ACC112 (cell line): Measurements from ENCODE around the gene C3orf52.

Experiments used
- H2AFZ ChIP-seq: fragments of 200-600 bp; sonication (generic); one replicate; pipeline ENCODE4 v1.6.0; 2017; ENCODE audit warnings: antibody characterized with exemption, low read length; ENCODE audit not compliant: unreplicated experiment
- H3K27ac ChIP-seq: fragments of 200-600 bp; sonication (generic); 2 replicates; pipeline ENCODE4 v1.5.1; 2014; ENCODE audit warnings: low read depth, mild to moderate bottlenecking, antibody characterized with exemption, low read length, moderate library complexity
- H3K27me3 ChIP-seq: fragments of 200-600 bp; sonication (generic); 2 replicates; pipeline ENCODE4 v1.6.1; 2014; ENCODE audit warnings: mild to moderate bottlenecking, antibody characterized with exemption, low read length, moderate library complexity, mixed read lengths; ENCODE audit not compliant: insufficient read depth
- H3K36me3 ChIP-seq: fragments of 200-600 bp; sonication (generic); 2 replicates; pipeline ENCODE4 v1.6.1; 2016; ENCODE audit warnings: mild to moderate bottlenecking, antibody characterized with exemption, low read length, moderate library complexity, mixed read lengths; ENCODE audit not compliant: insufficient read depth
- H3K4me1 ChIP-seq: fragments of 200-600 bp; sonication (generic); one replicate; pipeline ENCODE4 v1.6.1; 2016; ENCODE audit warnings: low read length, mixed read lengths; ENCODE audit not compliant: insufficient read depth, unreplicated experiment, control insufficient read depth
- H3K4me3 ChIP-seq: fragments of 200-600 bp; sonication (generic); 2 replicates; pipeline ENCODE4 v1.5.1; 2014; ENCODE audit warnings: mild to moderate bottlenecking, low read depth, low read length
- H3K79me2 ChIP-seq: fragments of 200-600 bp; sonication (generic); one replicate; pipeline ENCODE4 v1.6.0; 2016; ENCODE audit warnings: low read length; ENCODE audit not compliant: control insufficient read depth, unreplicated experiment, insufficient read depth

C3orf52 gene

DNA sequence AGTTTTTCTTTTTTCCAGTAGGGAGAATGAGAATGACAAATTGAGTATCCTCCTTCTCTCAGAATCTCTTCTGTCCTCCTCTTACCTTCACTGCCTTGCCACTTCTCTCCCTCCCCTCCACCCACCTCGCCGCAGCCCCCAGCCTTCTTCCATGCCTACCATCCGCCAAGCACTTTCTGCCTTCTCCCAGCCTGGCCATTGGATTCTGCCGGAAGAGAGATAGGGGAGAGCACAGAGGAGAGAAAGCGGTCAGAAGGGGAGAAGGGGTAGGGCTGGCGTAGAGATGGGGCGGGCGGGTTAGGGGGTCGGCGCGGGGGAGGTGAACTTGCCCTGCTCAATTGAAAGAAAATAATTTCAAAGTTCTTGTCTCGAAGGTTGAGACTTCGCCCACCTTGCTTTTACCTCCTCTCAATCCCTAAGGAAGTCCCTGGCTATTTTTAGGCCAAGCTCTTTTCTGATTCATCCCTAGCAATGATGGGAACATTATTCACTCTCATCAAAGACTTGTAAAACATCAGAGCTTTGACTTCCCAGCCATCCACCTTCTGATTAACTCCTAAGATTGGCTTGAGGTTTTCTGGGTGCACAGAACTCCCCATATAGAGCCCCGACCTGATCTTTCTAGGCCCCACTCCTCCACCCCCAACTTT lies 811 bp downstream of the C3orf52 start:
- H3K4me3 ChIP-seq, result peak overlapping the region; percentile 83
- H3K27ac ChIP-seq, result peak overlapping the region; percentile 39; the same call in 1 of the 2 replicates
- H2AFZ ChIP-seq, result peak overlapping the region; percentile 78
- no peaks in the 10 kb centered on the region for H3K36me3 ChIP-seq
- peaks cover 14% of the 10 kb centered on the region for H3K4me1 ChIP-seq
- H3K79me2 ChIP-seq, result peaks cover 13% of the 10 kb centered on the region
- no peaks in the 10 kb centered on the region for H3K27me3 ChIP-seq

DNA sequence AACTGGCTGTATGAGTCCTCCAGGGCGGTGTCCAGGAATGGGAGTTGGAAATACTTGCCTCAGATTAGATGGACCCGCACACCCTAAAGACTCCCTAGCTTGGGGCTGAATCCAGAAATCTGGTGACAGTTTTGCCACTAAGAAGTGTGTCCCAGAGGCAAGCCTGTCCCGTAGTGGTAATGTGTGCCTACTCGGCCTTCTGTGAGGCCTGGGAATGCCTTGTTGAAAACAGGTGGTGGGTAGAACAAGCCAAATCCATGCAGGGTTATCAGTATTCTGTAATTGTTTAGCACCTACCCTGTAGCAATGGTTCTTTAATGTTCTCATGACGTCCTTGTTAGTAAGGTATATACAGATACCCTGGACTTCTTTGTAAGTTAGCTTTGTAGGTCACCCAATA lies 1.6 kb downstream of the C3orf52 start:
- Histone ChIP-seq H3K4me3 (peak overlapping the region; percentile 83; the same call in 1 of the 2 replicates), H3K27me3 (no peaks in the 10 kb centered on the region), H3K36me3 (no peaks in the 10 kb centered on the region), H3K79me2 (peaks cover 15% of the 10 kb centered on the region), H2AFZ (no peak overlapping the region), H3K27ac (no peak overlapping the region), H3K4me1 (peaks cover 20% of the 10 kb centered on the region)

DNA sequence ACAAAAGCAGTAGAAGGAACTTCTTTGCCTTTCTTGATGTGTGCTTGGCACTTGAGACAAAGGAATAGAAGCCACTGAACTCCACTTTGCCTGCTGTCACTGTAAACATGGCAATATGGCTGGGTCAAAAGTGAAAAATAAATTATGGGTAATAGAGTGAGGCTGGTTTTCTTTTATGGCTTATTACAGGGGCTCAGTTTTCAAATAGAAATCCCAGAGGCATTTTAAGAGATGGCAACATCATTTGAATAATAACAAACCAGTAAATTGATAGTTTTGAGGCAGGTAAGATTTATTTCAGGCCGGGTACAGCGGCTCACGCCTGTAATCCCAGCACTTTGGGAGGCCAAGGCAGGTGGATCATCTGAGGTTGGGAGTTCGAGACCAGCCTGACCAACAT lies 2.8 kb downstream of the C3orf52 start:
- H3K79me2 ChIP-seq, result peaks cover 15% of the 10 kb centered on the region
- no peak overlapping the region for H2AFZ ChIP-seq
- H3K27ac ChIP-seq, result no peak overlapping the region
- H3K27me3 ChIP-seq, result no peaks in the 10 kb centered on the region
- H3K36me3 ChIP-seq, result no peaks in the 10 kb centered on the region
- H3K4me3 ChIP-seq, result no peak overlapping the region
- peaks cover 25% of the 10 kb centered on the region for H3K4me1 ChIP-seq

DNA sequence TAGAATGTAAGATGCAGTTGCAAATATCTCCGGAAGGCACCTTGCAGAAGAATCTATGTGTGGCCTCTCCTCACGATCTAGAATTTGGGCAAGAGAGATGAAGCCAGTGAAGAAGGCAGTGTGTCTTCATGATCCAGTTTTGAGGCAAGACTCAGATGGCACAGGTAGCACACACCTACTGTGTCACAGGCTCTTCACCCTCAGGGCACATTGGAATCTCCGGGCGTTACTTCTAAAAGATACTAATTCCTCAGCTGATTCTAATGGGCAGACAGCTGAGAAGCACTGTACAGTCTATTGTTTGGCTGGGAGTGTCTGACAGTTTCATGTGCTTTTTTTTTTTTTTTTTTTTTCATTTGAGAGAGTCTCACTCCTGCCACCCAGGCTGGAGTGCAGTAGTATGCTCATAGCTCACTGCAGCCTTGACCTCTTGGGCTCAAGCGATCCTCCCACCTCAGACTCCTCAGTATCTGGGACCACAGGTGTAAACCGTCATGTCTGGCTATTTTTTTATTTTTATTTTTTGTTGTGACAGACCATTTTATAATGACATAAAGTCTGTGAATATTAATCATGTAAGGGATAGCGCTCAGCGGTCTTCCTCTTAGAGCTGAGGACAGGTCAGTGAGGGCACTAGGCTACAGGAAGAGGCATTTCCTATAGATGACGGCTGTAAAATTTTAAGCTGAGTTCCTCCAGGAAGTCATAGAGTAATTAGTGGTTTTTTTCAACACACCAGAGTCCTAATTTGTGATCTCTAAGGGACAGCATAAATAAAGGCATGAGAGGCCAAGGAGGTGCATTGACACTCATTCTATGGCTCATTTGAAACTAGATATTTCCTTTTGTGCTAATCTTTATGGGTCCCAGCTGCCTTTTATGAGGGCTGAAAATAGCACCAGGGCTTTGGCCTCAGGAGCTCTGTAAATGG lies 4.0 kb downstream of the C3orf52 start:
- no peak overlapping the region for H2AFZ ChIP-seq
- H3K36me3 ChIP-seq, result 0 out of 2 replicates have a peak, but pooled peaks cover 5% of the 10 kb centered on the region
- peaks cover 15% of the 10 kb centered on the region for H3K79me2 ChIP-seq
- H3K4me1 ChIP-seq, result peaks cover 25% of the 10 kb centered on the region
- no peak overlapping the region for H3K4me3 ChIP-seq
- H3K27ac ChIP-seq, result no peak overlapping the region
- no peaks in the 10 kb centered on the region for H3K27me3 ChIP-seq

DNA sequence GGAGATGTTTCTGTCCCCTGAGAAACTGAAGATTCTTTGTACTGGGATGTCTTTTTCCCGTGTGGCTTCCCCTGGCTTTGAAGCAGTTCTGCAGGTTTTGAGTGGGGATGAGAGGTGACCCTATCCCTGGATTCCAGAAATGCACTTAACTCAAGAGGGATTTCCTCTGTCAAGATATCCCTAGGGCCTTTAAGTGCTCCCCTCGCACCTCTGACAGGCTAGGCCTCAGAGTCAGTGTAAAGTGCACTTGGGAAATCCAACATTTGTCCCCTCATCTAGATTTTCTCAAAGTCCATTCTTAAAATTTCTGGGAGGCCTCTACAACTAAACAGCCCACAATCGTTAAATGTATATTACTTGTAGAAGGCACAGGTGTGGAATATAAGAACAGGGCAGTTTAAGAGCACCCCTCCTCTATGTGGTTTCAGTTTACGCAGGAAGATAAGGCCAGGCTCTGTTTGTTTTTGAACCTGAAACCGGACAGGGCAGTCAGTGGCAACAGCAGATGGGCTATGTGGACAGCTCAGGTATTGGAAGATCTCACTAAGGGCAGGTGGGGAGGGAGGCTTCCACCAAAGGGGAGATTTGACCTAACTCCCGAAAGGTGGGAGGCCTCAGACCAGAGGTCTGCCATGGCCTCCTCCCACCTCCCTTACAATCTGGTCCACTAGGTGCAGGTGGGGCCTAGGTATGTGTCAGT lies 4.8 kb downstream of the C3orf52 start:
- no peak overlapping the region for H3K27ac ChIP-seq
- H3K27me3 ChIP-seq, result no peaks in the 10 kb centered on the region
- 0 out of 2 replicates have a peak, but pooled peaks cover 5% of the 10 kb centered on the region for H3K36me3 ChIP-seq
- peaks cover 15% of the 10 kb centered on the region for H3K79me2 ChIP-seq
- H2AFZ ChIP-seq, result no peak overlapping the region
- no peak overlapping the region for H3K4me3 ChIP-seq
- H3K4me1 ChIP-seq, result peaks cover 21% of the 10 kb centered on the region

DNA sequence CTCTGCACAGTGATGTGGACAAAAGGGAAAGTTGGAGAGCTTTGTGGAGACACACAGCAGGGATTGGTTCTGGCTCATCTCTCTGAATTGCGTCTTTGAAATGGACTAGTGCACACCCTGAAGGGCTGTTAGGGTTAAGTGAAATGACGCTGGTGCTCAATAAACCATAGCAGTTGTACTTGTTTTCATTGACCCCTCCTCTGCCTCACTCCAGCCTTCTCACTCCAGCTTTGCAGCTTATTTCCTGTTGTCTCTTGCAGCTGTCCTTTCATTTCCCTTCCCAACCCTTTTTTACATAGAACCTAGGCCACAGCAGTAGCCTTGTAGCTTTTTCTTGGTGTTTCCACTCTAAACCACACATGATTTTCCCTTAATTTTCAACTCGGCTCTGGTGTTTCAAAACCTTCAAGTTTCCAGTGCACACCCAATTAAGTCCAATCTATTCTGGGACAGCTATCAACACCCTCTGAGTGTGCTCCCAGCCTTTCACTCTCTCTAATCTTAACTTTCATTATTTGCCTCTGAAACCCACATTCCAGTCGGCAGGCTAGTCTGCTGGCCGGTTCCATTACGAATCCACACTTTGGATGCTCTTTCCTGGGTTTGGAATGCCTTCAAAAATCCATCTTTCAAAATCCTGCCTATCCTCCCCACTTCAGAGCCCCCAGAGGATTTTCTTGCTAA lies 6.4 kb downstream of the C3orf52 start:
- Histone ChIP-seq H3K4me1 (peaks cover 25% of the 10 kb centered on the region), H3K79me2 (peaks cover 15% of the 10 kb centered on the region), H3K27me3 (no peaks in the 10 kb centered on the region), H3K36me3 (0 out of 2 replicates have a peak, but pooled peaks cover 5% of the 10 kb centered on the region), H2AFZ (peak overlapping the region; percentile 33), H3K4me3 (peak overlapping the region; percentile 58), H3K27ac (peak overlapping the region; percentile 16; the same call in 1 of the 2 replicates)

DNA sequence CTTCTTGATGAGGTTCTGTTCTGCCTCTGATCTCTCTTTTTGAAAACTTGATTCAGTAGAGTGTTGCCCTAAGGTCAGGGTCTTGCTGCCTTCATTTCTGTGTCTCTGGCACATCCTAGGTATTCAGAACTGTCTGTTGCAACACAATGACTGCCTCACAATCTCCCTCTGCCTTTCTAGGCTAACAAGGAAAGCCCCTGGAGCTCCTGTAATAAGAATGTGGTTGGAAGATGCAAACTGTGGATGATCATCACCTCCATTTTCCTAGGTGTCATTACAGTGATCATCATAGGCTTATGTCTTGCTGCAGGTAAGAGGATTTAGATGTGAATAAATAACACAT lies 7.0 kb downstream of the C3orf52 start:
- H3K4me3 ChIP-seq, result peak overlapping the region; percentile 58
- H3K27ac ChIP-seq, result peak overlapping the region; percentile 16; the same call in 1 of the 2 replicates
- H3K4me1 ChIP-seq, result peaks cover 25% of the 10 kb centered on the region
- 0 out of 2 replicates have a peak, but pooled peaks cover 5% of the 10 kb centered on the region for H3K36me3 ChIP-seq
- peaks cover 11% of the 10 kb centered on the region for H3K79me2 ChIP-seq
- no peaks in the 10 kb centered on the region for H3K27me3 ChIP-seq
- peak overlapping the region; percentile 33 for H2AFZ ChIP-seq

DNA sequence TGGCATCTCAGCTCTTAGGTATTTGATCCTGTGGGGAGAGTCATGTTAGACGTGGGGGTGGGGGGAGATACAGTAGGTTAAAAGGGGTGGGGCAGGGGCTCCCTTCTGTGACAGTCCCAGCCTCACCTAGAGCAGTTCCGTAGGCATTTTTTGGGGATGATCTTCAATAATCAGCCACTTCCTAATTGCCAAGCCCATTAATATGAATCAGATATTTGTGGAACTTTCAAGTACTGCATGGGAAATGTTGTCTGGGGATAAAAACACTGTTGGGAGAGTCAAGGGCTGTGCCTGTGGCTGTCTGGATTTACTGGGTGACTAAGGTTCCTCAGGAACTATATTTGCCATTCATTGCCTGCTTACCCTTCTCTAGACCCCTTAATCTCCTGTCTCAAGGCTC lies 9.5 kb downstream of the C3orf52 start:
- Histone ChIP-seq H3K36me3 (0 out of 2 replicates have a peak, but pooled peaks cover 5% of the 10 kb centered on the region), H3K79me2 (peaks cover 7% of the 10 kb centered on the region), H3K27ac (no peak overlapping the region), H3K4me3 (no peak overlapping the region), H3K27me3 (no peaks in the 10 kb centered on the region), H2AFZ (no peak overlapping the region), H3K4me1 (peaks cover 24% of the 10 kb centered on the region)

DNA sequence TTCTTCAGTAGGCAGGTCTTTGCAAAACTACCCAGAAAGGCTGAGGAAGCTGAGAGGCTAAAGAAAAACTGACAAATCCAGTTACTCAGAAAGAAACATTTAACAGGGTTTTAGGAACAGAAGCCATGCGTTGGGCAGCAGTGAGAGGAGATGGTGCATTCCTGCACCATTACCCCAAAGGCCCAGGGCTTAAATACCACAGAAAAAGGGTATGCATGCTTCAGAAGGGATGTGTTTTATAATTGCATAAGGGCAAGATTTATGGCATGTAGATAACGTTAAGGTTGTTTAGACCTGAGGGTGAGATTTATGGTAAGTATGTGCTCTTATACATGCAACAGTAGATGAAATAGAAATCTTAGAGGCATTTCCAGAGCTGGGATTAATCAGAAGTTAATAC lies 10.0 kb downstream of the C3orf52 start:
- H3K79me2 ChIP-seq, result peaks cover 7% of the 10 kb centered on the region
- H3K27ac ChIP-seq, result no peak overlapping the region
- no peaks in the 10 kb centered on the region for H3K27me3 ChIP-seq
- H3K36me3 ChIP-seq, result 0 out of 2 replicates have a peak, but pooled peaks cover 5% of the 10 kb centered on the region
- H3K4me1 ChIP-seq, result peaks cover 25% of the 10 kb centered on the region
- no peak overlapping the region for H2AFZ ChIP-seq
- H3K4me3 ChIP-seq, result no peak overlapping the region

DNA sequence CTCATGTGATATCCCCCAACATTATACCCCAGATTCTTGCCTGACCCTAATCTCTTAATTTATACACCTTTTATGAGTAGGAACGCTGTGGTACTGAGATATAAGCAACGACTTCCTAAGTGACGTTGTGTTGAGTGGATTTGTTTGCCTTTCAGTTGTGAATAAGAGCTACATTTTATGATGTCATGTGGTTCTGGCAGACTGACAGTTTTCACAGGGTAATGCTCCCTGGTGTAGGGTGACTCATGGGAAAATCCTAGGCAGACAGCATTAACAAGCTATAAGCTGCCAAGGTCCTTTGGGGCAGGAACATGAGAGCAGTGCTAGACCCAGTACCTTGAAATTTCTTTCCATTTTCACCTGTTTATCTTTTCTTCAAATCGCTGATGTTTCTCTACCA lies 11.2 kb downstream of the C3orf52 start:
- Histone ChIP-seq H3K4me3 (no peak overlapping the region), H3K36me3 (0 out of 2 replicates have a peak, but pooled peaks cover 5% of the 10 kb centered on the region), H3K27me3 (no peaks in the 10 kb centered on the region), H2AFZ (peak overlapping the region; percentile 7), H3K27ac (peak overlapping the region; percentile 37), H3K4me1 (peaks cover 35% of the 10 kb centered on the region), H3K79me2 (peaks cover 5% of the 10 kb centered on the region)
